Measurements from ENCODE around the gene C1QTNF12.

- no peak for TF ChIP-seq REST (IDR thresholded peaks at IDR 0.05; ENCODE audit: borderline replicate concordance)
- no peak for TF ChIP-seq CTCF (IDR thresholded peaks at IDR 0.05; ENCODE audit: poor library complexity, severe bottlenecking)
Measured at GRCh38 chr1:1236945-1237873, 9.3 kb downstream of the C1QTNF12 start.

Measured in neural cell (in vitro differentiated cells).